NCI-H128 (cell line): ENCODE measurements around the gene KCTD16.

Source experiments
- DNase-seq: peaks from one replicate; lab custom pipeline; 2025; ENCODE audit not compliant: unreplicated experiment; lab: John Stamatoyannopoulos, UW

KCTD16 gene

DNA sequence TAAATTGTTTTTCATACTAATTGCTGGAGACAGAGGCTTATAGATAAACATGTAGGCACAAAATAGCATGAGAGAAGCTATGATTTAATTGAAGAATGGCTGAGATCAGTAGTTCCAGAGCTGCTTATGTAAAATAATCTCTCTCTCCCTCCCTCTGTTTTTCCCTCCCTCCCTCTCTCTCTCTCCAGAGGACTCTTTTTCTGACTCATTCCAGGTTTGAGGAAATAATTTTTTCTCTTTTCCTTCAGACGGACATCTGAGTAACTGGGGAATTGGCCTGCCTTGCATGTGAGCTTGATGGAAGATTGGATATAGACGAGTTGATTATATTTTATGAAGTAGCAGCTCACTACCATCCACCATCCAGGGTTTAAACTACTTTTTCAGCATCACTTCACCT, 35.5 kb downstream of the KCTD16 start:
- no peak for DNase-seq

DNA sequence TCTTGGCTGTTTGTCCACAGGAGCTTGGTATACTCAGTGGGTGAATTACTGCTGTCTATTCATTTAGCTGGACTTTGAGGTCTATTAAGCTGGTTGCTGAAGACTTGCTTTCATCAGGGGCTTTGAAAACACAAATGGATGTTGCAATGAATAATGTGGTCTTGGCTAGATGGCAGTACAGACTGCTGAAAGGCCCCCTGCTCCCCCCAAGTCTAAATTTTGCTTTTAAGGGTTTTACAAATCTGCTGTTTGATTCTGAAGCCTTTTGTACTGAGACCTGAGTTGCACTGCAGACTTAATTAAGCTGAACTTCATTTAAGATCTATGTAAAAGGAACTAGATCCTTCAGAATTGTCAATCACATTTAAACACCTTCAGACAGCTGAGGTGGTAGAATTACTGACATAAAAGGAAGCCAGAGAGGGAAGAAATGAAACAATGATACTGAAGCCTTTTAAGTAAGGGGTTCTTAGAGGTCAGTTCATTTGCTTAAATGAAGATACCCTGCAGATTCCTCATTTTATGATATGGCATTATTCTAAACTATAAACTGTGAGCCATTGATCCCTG, 37.3 kb downstream of the KCTD16 start:
- no peak for DNase-seq

DNA sequence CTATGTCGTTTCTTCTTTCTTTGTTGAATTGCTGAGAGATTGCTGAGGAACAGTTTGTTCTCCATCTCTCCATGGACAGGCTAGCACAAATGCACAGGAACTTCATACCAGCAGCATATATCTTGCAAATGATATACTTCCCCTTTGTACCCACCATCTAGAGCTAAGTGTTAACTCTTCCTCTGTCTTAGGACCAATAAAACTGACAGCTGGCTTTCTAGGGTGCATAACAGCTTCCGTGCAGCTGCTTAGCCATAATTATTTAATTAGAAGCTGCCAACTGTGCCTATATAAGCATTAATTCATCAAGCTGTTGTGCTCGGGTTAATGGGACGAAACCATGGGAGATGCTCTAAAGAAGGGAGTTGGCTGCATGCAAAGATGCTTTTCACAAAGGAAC, 38.7 kb downstream of the KCTD16 start:
- no peak for DNase-seq

DNA sequence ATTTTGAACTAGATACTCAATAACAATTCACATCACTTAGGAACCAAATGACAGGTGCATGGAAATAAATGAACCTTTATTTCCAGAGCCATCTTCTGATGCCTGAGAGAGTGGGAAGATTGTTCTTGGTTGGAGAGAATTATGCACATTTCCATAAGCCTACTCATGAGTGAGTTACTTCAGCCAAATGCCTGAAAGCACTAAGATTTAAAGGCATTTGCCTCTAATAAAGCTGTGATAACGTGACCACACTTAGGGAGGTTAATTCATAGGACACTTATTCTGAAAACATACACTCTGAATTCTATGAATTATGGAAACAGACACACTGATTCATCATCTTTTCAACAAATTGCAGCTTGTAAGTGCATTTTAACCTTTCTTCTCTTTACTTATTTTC, 40.0 kb downstream of the KCTD16 start:
- DNase-seq = no peak

DNA sequence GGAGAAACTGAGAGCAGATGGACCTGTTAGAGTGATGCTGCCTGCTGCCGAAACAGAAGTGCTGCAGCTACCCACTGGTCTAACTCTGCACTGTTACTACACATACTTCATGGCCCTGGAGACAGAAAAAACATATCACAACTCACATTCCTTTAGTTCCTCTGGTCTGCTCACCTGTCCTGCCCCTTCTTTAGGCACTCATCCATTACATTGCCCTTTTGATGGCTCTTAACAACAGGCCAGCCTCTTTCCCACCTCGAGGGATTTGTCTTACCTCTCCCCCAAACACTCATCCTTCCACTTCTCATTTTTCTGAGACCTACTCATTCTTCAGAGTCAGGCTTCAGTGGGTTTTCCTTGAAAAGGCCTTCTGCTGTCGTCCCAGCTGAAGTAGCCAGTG, 49.2 kb downstream of the KCTD16 start:
- no peak for DNase-seq

DNA sequence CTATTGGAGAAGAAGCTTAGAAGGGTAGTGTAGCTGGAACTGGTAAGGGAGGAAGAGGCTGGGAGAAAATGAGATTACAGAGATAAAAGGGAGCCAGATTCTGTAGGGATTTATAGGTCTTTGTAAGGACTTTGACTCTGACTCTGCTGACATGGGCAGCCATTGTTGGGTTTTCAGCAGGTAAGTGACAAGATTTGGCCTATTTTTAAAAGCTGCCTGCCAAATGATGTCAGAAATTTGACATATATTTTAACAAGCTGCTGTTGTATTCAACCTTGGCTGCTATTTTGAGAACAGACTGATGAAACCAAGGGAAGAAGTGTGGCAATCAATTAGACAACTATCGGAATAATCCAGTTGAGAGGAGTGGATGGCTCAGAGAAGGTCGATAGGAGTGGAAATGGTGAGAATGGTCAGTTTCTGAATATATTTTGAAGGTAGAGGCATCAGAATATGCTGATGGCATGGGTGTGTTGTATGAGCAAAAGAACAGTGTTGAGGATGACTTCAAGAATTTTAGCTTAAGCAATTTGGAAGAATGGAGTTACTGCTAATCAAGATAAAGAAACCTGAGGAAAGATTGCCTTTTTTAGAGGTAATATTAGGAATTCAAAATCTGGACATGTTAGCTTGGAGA, 56.8 kb downstream of the KCTD16 start:
- DNase-seq = no peak

DNA sequence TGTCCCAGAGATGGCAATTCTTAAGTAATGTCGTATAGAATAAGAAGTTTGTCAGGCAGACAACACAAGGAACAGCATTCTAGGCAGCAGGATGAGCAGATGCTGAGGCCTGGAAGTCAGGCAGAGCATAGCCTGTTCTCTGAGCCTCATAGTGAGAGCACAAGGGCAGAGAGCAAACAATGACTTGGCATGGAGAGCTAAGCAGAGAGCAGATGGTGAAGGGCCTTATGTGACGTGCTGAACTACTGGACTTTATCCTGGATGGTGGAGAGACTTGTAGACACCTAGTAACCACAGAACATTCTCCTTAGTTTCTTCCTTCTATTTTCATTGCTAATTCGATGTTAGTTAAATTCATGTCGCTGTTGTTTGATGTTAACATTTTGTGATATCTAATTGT, 60.1 kb downstream of the KCTD16 start:
- no peak for DNase-seq

DNA sequence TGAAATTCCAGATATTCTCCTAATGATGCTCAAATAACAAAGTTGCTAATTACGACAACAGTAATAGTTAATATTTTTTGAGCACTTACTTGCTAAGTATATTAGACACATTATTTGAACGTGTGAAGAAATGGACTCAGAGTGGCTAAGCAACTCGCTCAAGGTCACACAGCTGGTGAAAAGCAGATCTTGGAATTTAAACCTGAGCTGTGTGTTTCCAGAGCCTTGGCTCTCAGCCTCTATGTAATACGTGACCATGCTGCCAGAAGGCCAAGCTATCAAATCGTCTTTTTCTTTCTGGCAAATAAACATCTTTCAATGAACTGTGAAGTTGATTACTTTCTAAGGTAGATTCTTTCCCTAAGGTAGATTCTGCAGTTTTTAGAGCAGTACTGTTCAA, 61.6 kb downstream of the KCTD16 start:
- no peak for DNase-seq

DNA sequence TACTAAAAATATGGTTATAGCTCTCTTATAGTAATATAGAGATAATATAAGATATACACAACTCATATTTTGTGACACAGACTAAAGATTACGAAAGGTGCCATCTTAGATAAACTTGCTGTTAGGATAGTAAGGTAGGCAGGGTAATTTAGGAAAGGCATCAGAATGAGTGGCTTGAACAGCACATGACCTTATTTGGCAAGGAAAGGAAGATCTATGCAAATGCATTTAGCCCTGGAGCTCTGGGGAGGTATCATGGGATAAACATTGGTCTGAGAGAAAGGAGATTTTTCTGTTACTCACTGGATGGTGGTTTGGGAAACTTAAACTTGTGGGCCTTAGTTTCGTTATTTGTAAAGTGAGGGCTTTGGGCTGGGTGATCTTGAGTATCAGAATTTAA, 65.8 kb downstream of the KCTD16 start:
- no peak for DNase-seq

DNA sequence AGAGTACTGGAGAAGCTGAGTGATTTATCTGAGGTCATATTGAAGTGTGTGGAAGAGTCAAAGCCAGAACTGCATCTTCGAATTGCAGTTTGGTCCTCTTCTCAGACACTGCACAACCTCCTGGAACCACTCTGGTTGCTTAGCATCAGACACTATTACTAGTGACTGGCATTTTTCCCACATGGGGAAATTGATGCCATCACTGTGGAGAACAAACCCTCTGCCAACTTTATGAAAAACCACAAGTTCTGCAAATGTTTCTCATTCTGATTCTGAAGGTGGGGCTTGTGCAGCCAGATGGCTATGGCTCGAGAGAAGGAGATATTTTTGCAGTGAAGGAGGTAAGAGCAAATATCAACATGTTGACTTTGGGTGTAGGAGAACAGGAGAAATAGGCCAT, 67.2 kb downstream of the KCTD16 start:
- DNase-seq = no peak

DNA sequence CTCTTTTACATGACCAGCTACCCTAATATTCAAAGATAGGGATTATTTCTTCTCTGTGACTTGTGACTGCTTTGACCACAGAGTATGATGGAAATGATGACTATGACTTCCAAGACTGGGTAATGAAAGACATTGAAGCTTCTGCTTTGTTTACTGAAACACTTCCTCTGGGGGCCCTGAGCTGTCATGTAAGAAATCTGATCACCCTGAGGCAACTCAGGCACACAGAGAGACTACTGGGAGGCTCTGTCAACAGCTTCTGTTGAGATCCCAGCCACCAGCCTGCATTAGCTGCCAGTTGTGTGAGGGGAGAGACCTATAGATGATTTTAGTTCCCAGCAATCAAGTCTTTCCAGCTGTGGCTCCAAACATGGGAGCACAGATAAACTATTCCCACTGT, 76.5 kb downstream of the KCTD16 start:
- no peak for DNase-seq

DNA sequence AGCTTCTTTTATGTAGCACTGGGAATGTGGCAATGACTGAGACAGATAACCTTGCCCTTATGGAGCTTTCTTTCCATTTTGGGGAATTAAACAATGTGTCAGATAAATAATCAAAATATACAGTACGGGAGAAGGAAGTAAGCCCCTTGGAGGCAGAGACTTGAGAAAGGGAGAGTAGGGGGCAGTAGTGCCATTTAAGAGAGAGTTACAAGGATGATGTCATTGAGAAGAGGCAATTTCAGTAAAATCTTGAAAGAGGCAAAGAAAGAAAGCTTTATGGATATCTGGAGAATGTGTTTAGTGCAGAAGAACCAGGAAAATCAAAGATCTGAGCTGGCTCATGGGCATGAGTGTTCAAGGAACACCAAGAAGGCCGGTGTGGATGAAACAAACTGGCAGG, 77.3 kb downstream of the KCTD16 start:
- no peak for DNase-seq

DNA sequence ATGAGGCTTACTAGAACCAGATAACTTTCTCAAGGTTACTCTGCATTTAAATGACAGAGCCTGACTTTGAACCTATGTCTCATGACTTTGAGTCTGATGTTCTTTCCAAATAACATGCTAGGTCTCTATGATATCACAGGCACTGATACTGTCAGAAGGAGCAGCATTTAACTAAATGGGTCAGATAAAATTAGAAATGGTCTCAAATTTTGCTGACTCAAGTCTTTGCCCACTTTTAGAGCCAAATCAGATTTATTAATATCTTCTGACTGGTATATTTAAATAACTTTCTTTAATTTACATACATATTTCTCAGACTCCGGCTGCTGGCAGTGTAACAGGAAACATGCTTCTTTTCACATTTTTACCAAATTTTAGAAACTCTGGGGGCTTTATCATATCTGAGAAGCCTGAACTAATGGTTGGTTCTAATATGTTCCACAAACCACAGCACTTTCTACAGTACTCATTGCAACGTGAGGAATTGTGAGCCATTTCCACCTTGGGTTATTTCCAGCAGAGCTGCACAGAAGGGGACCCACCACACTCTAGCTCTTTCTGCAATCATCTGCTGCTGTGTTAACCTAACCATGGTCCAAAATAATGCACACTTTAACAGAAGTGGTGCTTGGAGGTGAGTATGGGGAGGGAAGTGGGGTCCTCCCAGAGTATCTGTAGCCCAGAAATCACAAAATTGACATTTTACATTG, 79.2 kb downstream of the KCTD16 start:
- DNase-seq = no peak

DNA sequence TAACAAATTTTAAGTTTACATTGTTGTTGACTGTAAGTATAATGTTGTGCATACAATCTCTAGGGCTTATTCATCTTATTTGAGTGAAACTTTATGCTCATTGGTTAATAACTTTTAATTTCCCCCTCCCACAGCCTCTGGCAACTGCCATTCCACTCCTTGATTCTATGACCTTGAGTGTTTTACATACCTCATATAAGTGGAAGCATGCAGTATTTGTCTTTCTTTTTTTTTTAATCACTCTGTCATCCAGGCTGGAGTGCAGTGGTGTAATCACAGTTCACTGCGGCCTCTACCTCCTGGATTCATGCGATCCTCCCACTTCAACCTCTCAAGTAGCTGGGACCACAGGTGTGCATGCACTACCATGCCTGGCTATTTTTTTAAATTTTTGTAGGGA, 83.9 kb downstream of the KCTD16 start:
- DNase-seq = no peak

DNA sequence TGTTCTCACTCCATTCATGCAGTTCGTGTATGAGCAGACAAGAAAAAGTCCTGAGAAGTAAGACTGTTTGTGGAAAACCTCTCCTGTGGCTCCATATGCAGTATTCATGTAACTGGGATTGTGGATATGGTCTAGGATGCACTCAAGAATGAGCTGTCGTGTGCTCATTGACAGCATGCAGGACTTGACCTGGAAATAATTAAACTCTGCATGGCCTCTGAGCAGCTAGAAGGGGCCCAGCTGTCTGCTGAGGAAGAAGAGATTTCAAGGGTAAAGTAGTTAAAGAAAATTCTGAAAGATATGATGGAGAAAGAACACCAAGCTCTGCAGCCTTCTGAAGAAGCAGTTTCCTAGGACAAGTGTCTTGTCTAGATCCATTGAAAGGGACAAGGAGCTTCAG, 89.4 kb downstream of the KCTD16 start:
- no peak for DNase-seq

DNA sequence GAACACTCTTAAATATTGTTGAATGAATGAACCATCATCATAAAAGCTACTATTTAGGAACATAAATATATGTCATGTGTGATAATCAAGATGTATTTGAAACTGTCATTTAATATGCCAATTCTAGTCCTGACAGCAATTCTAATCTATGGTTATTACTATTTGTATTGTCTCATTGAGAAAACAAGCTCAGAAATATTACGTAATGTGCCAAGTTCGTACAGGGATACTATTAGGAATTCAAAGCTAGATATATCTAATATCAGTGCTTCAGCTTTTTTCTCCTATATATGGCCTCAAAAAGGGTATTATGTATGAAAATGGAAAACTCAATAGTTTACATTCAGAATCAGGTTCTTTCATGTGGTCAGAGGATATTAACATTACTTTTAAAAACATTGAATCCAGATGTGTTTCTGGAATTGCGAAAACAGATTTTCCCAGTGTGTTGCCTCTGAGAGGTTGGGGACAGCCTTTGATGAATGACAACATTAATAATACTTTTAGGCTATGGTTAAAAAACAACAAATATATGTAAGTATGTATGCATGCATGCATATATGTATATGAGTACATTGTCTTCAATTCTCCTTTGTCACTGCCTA, 95.1 kb downstream of the KCTD16 start:
- no peak for DNase-seq

DNA sequence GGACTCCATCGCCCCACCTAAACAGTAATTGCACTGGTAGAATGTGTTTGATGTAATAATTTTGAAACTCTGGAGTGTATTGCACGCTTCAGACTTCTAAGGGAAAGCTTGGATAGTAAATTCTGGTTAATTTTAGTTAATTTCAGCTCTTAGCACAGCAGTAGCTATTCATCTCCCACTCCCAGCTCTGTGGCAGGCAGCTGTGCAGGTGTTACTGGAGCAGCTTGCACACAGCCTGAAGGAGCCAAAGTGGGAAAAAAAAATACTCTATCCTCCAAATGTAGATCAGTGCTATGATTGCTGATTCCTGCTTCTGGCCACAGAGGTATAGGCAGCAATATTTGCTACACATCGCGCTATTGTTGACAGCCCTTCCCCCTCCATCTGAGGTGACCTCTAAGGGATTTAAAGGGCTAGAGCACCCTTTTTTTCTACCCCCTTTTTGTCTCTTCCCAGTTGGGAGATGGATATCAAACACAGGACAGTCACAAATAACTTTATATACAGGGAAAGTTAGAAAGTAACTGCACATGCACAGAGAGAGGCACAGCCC, 97.4 kb downstream of the KCTD16 start:
- no peak for DNase-seq

DNA sequence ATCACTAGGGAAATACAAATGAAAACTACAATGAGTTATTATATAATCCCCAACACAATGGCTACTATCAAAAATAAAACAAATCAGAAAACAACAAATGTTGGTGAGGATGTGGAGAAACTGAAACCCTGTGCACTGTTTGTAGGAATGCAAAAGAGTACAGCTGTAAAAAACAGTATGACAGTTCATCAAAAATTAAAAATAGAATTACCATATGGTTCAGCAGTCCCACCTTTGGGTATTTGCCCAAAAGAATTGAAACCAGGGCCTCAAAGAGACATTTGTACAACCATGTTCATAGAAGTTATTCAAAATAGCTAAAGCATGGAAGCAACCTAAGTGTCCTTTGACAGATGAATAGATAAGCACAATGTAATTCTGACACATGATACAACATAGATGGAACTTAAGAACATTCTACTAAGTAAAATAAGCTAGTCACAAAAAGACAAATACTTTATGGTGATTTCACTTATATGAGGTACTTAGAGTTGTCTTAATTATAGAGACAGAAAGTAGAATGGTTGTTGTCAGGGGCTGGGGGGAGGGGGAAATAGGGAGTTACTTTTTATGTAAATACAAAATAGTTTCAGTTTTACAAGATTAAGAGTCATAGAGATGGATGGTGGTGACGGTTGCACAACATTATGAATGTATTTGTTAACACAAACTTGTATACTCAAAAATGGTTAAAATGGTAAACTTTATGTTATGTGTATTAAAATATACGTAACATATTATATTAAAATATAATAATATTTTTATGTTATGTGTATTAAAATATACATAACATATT, 102.8 kb downstream of the KCTD16 start:
- no peak for DNase-seq

DNA sequence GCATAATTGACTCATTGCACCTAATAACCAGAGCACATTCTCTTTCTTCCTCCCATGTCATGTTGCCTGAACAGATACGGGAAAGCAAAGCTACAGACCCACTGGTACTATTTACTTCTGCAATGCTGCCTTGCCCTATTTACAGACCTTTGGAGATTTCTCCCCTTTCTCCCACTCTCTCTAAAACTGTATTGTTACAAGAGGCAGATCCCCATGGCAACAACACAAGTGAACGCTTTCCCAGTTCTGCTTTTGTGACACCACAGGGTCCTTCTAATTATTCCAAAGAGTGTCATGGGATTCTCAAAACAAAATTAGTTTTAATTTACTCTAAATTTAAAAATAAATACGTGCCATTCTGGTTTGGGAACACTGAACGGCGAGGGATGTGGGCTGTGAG, 104.7 kb downstream of the KCTD16 start:
- DNase-seq = no peak

DNA sequence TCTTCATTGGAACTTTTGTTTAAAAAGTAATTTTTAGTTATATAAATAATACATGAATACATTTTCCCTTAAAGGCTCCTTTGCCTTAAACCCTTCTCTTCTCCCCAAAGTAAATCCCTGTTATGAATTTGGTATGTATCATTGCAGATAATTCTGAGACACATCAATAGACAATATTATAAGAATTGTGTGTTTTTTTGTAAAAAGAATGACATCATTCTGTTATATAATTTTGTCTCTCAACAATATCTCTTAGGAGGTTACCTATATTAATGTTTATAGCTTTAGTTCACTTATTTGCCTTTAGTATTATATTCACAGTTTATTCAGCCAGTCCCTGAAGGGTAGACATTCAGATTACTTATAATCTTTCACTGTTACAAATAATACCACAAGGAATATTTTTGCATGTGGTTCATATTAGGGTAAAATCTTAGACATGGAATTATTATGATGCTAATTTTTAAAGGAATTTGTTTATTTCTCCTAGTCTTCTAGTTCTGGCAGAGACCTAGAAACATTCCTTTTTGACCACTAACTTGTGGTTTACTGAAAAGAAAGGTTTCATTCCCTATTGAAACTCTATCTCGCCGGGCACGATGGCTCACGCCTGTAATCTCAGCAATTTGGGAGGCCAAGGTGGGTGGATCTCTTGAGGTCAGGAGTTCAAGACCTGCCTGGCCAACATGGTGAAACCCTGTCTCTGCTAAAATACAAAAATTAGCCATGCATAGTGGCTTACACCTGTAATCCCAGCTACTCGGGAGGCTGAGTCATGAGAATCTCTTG, 105.6 kb downstream of the KCTD16 start:
- no peak for DNase-seq
